OCI-LY7 (cell line): ENCODE measurements around the gene ITGA2. TPM values are rescaled to one million over a fixed set of nuclear protein-coding genes. Genes with fewer than 3 reads are reported as not detected.

Experiments
- BruUV-seq: library from RNA; stranded (reverse); fragments of 400-500 nt; replicated peaks from 2 replicates; lab custom pipeline; 2021; lab: Mats Ljungman, UMichigan
- CTCF ChIA-PET: fragments of 300-600 bp; sonication (Branson Sonifier 250); formaldehyde crosslinking; loops from one replicate; lab custom pipeline; 2022; ENCODE audit warnings: antibody characterized with exemption; ENCODE audit not compliant: unreplicated experiment; lab: Charles Lee
- POLR2A ChIA-PET: fragments of 300-600 bp; sonication (Branson Sonifier 250); formaldehyde crosslinking; loops from one replicate; lab custom pipeline; 2022; ENCODE audit warnings: antibody characterized with exemption; lab: Charles Lee
- DNase-seq: peaks from one replicate; pipeline ENCODE4 v3.0.0-alpha.2; 2015; ENCODE audit warnings: low spot score
- H2AFZ ChIP-seq: fragments of 200-600 bp; sonication (generic), shearing (Covaris generic); 2 replicates; pipeline ENCODE4 v1.6.1; 2014; ENCODE audit warnings: mild to moderate bottlenecking, antibody characterized with exemption, low read length, moderate library complexity
- H3K27ac ChIP-seq: fragments of 200-600 bp; sonication (generic); 2 replicates; pipeline ENCODE4 v1.5.1; 2014; ENCODE audit warnings: mixed run types, low read depth, mild to moderate bottlenecking, moderate library complexity, low read length, inconsistent platforms; ENCODE audit not compliant: poor library complexity, severe bottlenecking
- H3K36me3 ChIP-seq: fragments of 200-600 bp; sonication (generic); 2 replicates; pipeline ENCODE4 v1.6.1; 2014; ENCODE audit warnings: mild to moderate bottlenecking, antibody characterized with exemption, low read length, moderate library complexity, mixed read lengths; ENCODE audit not compliant: insufficient read depth
- H3K4me1 ChIP-seq: fragments of 200-600 bp; sonication (generic); 2 replicates; pipeline ENCODE4 v1.5.1; 2014; ENCODE audit warnings: mild to moderate bottlenecking, low read length; ENCODE audit not compliant: insufficient read depth, poor library complexity, severe bottlenecking
- H3K4me2 ChIP-seq: fragments of 200-600 bp; sonication (generic); 2 replicates; pipeline ENCODE4 v1.6.1; 2014; ENCODE audit warnings: mild to moderate bottlenecking, low read length
- H3K4me3 ChIP-seq: fragments of 200-600 bp; sonication (generic); 2 replicates; pipeline ENCODE4 v1.5.1; 2014; ENCODE audit warnings: mild to moderate bottlenecking, low read depth, low read length; ENCODE audit not compliant: poor library complexity, severe bottlenecking
- H3K79me2 ChIP-seq: fragments of 200-600 bp; sonication (generic); 2 replicates; pipeline ENCODE4 v1.6.1; 2016; ENCODE audit warnings: low read depth, mild to moderate bottlenecking, low read length, moderate library complexity, mixed read lengths; ENCODE audit not compliant: insufficient read depth
- H3K9me2 ChIP-seq: fragments of 200-600 bp; sonication (generic); 2 replicates; pipeline ENCODE4 v1.6.1; 2016; ENCODE audit warnings: mild to moderate bottlenecking, low read length, mixed read lengths; ENCODE audit not compliant: insufficient read depth
- H3K9me3 ChIP-seq: fragments of 200-600 bp; sonication (generic); 2 replicates; pipeline ENCODE4 v1.6.1; 2014; ENCODE audit warnings: mild to moderate bottlenecking, mixed run types, low read length, mixed read lengths
- H4K20me1 ChIP-seq: fragments of 200-600 bp; sonication (generic); 2 replicates; pipeline ENCODE4 v1.6.1; 2014; ENCODE audit warnings: mild to moderate bottlenecking, antibody characterized with exemption, low read length, moderate library complexity, mixed read lengths; ENCODE audit not compliant: insufficient read depth
- EZH2phosphoT487 ChIP-seq: fragments of 200-600 bp; sonication (generic); IDR thresholded peaks from 2 replicates; pipeline ENCODE4 v1.6.1; 2018; ENCODE audit warnings: low read depth, borderline replicate concordance, mild to moderate bottlenecking, mixed run types, antibody characterized with exemption, low read length, moderate library complexity, mixed read lengths
- intact Hi-C: fragments of 100-400 bp; cut with micrococcal nuclease; formaldehyde crosslinking; loops from one replicate; pipeline ENCODE4 v1.10.0; 2022; ENCODE audit not compliant: unreplicated experiment
- total RNA-seq, 2 experiments: library from RNA; depleted of rRNA in 1 of 2; stranded (reverse); fragments of >200 nt in 1 of 2; shearing (Covaris generic) in 1 of 2; gene quantifications; 2 replicates each; pipeline ENCODE4 v1.2.3, GENCODE V29; 2014 to 2022
- TF ChIP-seq, protein P1 (sequence below): fragments of 200-600 bp; sonication (generic); conservative IDR thresholded peaks from 2 replicates; pipeline ENCODE4 v1.5.1; 2014; ENCODE audit warnings: mild to moderate bottlenecking, antibody characterized with exemption, low read length, moderate library complexity, mixed read lengths

ITGA2 gene
- total RNA-seq, 2 experiments from 2014 or later: not detected

DNA sequence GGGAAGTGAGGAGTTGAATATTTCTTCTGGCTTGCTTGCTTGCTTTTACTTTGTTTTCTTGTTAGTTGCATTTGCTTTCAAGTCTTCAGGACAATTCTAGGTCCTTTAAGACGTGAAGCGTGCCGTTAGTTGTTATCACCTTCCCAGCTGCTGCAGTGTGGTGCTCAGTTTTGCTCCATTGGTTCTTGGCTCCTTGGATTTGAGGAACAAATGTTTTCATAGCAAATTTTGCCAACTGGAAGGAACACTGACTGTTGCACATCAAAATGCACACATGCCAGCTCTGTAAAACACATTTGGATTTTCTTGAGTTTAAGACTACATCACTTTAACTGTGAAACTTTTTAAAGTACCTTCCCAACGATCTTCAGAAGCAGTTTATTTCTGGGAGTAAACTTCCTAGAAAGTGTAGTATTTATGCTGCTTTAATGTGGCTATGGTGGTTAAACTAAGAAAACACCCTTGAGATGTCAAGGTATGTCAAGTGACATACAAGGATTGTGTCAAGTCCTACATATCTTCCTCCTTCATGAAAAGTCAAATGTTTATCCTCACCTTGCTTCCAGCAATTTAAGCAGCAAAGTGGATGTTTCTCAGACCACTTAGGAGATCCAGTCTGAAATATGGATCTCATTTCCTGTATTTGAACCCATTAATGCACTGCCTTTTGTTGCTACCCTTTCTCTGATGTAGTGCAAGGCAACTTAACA lies 95.5 kb downstream of the ITGA2 start:
- no peaks in the 10 kb centered on the region for H4K20me1 ChIP-seq
- no peak overlapping the region for H3K27ac ChIP-seq
- no peaks in the 10 kb centered on the region for H3K79me2 ChIP-seq
- intact Hi-C loops: no loop called here
- no peaks in the 10 kb centered on the region for H3K9me3 ChIP-seq
- ChIA-PET CTCF (no interaction called here), POLR2A (no interaction called here)
- no peak overlapping the region for H3K4me2 ChIP-seq
- BruUV-seq: no TSS peak
- DNase-seq: no peak
- no peaks in the 10 kb centered on the region for H3K9me2 ChIP-seq
- H3K4me1 ChIP-seq: no peaks in the 10 kb centered on the region
- no peaks in the 10 kb centered on the region for H3K36me3 ChIP-seq
- no peak overlapping the region for H2AFZ ChIP-seq
- no peak for TF ChIP-seq EZH2phosphoT487
- TF ChIP-seq, protein P1, sequence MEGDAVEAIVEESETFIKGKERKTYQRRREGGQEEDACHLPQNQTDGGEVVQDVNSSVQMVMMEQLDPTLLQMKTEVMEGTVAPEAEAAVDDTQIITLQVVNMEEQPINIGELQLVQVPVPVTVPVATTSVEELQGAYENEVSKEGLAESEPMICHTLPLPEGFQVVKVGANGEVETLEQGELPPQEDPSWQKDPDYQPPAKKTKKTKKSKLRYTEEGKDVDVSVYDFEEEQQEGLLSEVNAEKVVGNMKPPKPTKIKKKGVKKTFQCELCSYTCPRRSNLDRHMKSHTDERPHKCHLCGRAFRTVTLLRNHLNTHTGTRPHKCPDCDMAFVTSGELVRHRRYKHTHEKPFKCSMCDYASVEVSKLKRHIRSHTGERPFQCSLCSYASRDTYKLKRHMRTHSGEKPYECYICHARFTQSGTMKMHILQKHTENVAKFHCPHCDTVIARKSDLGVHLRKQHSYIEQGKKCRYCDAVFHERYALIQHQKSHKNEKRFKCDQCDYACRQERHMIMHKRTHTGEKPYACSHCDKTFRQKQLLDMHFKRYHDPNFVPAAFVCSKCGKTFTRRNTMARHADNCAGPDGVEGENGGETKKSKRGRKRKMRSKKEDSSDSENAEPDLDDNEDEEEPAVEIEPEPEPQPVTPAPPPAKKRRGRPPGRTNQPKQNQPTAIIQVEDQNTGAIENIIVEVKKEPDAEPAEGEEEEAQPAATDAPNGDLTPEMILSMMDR: no peak
- no peak overlapping the region for H3K4me3 ChIP-seq

DNA sequence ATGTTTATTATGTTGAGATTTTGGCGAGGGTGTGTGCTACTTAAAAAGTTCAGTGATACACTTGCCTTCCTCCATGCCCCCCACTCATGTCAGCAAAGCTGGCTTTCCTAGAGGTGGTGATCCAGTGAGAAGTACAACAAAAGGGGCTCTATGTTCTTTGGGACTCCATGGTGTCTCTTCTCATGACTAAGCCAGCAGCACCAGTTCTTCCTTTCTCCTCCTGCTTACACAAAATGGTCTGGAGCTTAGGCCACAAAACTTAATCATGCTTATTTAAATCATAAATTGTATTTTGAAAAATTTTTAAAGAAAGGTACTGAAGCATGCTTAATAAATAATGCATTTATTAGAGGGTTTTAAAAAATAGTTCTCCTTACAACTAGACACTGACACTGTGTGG lies 98.0 kb downstream of the ITGA2 start:
- BruUV-seq: no TSS peak
- Histone ChIP-seq H3K9me2 (no peaks in the 10 kb centered on the region), H3K36me3 (no peaks in the 10 kb centered on the region), H3K79me2 (no peaks in the 10 kb centered on the region), H3K4me2 (no peak overlapping the region), H3K4me1 (no peaks in the 10 kb centered on the region), H4K20me1 (no peaks in the 10 kb centered on the region), H3K27ac (no peak overlapping the region), H2AFZ (no peak overlapping the region), H3K9me3 (no peaks in the 10 kb centered on the region), H3K4me3 (no peak overlapping the region)
- ChIA-PET POLR2A (interaction anchor here (0.7 kb wide), 1 partner anchor 1309 kb away, joined by 4 read pairs; no protein-coding TSS in a partner anchor), CTCF (interaction anchor here (1.0 kb wide), 1 partner anchor 138 kb away, joined by 3 read pairs; no protein-coding TSS in a partner anchor)
- intact Hi-C loops: no loop called here
- no peak for DNase-seq
- TF ChIP-seq, protein P1: no peak
- TF ChIP-seq EZH2phosphoT487: no peak

DNA sequence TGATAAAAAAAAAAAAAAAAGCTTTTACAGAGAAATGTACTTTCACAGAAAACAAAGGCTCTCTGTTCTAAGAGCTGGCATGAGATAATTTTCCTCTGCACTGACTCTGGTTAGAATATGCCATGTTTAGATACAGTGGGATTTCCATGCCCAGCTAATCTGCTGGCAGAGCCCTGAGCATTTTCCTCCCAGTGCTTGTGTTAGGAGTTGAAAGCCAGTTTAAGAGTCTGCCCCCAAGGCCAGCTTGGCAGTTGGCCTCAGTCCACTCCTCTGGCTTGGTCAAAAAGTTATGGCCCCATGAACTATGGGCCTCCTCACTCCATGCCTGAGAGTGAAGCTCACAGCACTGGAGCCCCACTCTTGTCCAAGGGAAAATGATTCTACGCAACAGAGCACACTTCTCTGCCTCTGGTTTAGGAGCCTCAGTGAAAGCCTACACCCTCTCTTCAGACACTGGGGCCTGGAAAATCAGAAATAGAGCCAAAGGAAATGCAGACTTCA lies 98.5 kb downstream of the ITGA2 start:
- H2AFZ ChIP-seq: no peak overlapping the region
- CTCF ChIA-PET: interaction anchor here (1.0 kb wide), 1 partner anchor 139 kb away, joined by 3 read pairs; no protein-coding TSS in a partner anchor
- no peak for TF ChIP-seq EZH2phosphoT487
- TF ChIP-seq, protein P1: no peak
- H3K9me2 ChIP-seq: no peaks in the 10 kb centered on the region
- H3K4me2 ChIP-seq: no peak overlapping the region
- POLR2A ChIA-PET: interaction anchor here (0.6 to 0.7 kb wide), 4 partner anchors 17 to 1309 kb away, joined by 3 to 8 read pairs (median 4); no protein-coding TSS in a partner anchor
- BruUV-seq: no TSS peak
- H4K20me1 ChIP-seq: no peaks in the 10 kb centered on the region
- H3K4me3 ChIP-seq: no peak overlapping the region
- intact Hi-C loops: no loop called here
- no peaks in the 10 kb centered on the region for H3K4me1 ChIP-seq
- no peaks in the 10 kb centered on the region for H3K9me3 ChIP-seq
- no peaks in the 10 kb centered on the region for H3K36me3 ChIP-seq
- H3K27ac ChIP-seq: no peak overlapping the region
- H3K79me2 ChIP-seq: no peaks in the 10 kb centered on the region
- DNase-seq: no peak
